GM19023 (cell line): ENCODE data around the gene FN3KRP.

Source experiments
- ATAC-seq: cut with Tn5 transposase; IDR thresholded peaks from one replicate; pipeline ENCODE4 v1.9.1; 2021; ENCODE audit warnings: mild to moderate bottlenecking, moderate library complexity; ENCODE audit not compliant: unreplicated experiment

FN3KRP gene

DNA sequence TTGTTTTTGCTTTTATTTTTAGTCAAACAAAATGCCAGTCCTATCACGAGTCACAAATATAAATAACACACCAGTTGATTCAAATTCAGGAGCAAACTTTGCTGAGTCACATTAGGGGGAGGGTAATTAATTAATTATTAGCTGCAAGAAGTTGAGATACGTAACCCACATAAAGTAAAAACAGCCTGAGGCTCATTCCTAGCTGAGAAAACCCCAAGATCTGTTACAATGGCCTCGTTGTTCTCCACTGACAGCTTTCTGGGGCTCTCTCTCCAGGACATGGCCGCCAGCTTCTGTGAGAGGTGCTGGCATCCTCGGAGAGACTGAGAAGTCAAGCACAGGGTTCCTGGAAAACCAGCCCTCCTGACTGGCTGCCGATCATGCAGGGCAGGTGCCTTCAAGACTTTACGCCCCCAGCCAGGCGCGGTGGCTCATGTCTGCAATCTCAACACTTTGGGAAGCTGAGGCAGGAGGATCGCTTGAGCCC lies 29.1 kb upstream of the FN3KRP start:
- no peak for ATAC-seq

GRCh38 chr17:82687871-82688270 lies 28.6 kb upstream of the FN3KRP start:
- no peak for ATAC-seq

DNA sequence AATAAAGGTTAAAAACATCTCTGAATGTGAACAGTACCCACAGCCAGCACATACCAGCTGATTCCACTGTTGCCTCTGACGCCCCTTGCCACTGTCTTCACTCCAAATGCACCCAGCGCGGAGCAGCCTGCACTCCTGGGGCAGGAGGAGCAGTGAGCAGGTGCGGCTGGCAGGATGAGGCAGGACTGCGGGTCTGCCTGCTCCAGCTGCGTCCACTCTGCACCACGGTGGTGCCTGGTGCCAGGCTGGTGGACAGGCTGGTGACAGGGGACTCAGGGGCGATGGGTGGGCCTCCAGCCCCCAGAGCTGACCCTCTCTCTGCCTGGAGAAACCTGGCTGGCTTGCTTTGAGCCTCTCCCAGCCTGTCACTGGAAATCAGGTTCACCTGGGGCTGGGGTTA lies 27.4 kb upstream of the FN3KRP start:
- no peak for ATAC-seq

DNA sequence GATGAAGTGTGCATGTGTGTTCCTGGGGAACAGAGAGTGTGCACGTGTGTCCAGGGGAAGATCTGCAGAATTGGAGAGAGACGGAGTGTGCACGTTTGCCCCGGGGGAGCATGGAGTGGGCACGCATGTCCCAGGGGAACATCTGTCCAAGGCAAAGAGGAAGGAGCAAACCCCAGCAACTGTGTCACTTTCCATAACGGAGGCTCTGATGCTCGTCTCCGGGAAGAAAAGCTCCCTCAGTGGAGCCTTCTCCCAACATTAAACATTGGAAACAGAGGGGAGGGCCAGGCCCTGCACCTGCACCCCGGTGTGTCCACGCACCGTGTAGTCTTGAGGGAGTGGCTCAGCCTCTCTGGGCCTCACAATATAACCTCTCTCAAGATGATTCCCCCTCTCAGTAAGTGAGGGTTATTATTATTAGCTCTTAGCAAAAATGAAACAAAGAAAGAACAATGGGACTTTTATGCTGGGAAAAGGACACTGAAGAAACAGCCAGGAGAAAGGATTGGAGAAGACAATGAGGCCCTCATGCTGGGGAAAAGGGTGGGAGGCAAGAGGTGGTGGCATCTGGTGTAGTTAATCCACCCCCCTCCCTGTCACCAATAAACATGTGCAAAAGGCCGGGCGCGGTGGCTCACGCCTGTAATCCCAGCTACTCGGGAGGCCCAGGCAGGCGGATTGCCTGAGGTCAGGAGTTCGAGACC lies 25.6 kb upstream of the FN3KRP start:
- no peak for ATAC-seq

- ATAC-seq = no peak
Observed at GRCh38 chr17:82691714-82692113, 24.8 kb upstream of the FN3KRP start.

- ATAC-seq = no peak
Observed at GRCh38 chr17:82692268-82692667, 24.2 kb upstream of the FN3KRP start.

- ATAC-seq = no peak
Observed at GRCh38 chr17:82693168-82693867, 23.2 kb upstream of the FN3KRP start.

DNA sequence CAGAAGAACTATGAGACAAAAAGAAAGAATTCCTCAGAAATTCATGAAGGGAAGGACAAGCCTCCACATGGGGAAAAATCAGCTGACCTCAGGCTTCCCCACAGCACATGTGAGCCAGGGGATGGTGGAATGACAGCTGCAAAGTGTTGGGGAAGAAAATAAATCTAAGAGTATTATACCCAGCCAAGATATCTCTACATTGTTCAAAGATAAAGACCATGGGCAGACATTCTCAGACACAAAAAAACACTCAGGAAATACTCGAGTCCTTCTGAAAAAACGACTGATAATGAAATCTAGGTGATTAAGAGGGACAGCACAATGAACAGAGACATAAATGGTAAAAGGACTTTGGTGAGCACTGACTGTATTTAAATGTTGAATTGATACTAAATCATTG lies 21.9 kb upstream of the FN3KRP start:
- no peak for ATAC-seq

- ATAC-seq = no peak
Observed at GRCh38 chr17:82696259-82696658, 20.2 kb upstream of the FN3KRP start.

- ATAC-seq = no peak
Observed at GRCh38 chr17:82696916-82697807, 19.3 kb upstream of the FN3KRP start.

GRCh38 chr17:82697808-82698064 lies 18.8 kb upstream of the FN3KRP start:
- ATAC-seq = no peak

DNA sequence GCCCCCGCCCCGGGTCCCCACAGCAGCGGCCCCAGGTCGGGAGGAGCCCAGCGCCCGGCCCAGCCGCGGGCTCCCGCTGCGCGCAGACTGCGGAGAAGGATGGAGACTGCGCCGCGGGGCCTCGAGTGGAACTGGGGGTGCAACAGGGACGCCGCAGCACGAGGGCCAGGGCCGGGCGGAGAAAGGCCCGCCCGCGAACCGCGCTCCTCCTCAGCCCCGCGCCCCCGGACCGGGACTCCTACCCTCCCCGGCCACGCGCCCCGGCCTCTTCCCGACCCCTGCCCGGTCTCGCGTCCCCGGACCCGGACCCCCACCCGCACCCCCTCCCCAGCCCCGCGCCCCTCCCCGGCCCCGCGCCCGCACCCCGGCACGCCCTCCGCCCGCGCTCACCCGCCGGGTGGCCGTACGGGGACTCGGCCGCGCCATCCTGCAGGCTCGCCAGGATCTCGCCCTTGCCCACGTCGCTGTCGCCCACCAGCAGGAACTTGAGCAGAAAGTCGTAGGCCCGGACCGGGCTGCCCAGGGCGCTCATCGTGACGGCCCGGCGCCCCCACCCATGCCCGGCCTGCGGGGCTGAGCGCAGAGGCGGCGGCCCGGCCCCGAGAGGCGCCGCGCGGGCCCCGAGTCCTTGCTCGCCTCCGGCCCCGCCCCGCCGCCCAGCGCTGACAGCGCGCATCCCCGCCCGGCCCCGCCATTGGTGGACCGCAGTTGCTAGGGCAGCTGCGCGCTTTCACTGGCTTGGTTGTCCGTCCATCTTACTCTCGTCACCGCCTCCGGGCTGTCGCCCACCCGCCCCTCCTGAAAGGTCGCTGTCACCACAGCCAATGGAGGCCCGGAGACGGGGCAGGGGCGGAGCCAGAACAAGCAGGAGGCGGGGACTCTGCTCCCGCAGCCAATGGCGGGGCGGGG lies 18.2 kb upstream of the FN3KRP start, which contains the start of gene RAB40B:
RAB40B (minus strand) TSS at position 634 of the 909 bp plus-strand sequence; CDS start at position 532, 102 bp downstream.
- ATAC-seq = peak; percentile 96

GRCh38 chr17:82698974-82699442 lies 17.5 kb upstream of the FN3KRP start:
- ATAC-seq = no peak

- ATAC-seq = no peak
Observed at GRCh38 chr17:82699551-82699950, 17.0 kb upstream of the FN3KRP start.

- no peak for ATAC-seq
Observed at GRCh38 chr17:82702231-82702927, 14.1 kb upstream of the FN3KRP start.

DNA sequence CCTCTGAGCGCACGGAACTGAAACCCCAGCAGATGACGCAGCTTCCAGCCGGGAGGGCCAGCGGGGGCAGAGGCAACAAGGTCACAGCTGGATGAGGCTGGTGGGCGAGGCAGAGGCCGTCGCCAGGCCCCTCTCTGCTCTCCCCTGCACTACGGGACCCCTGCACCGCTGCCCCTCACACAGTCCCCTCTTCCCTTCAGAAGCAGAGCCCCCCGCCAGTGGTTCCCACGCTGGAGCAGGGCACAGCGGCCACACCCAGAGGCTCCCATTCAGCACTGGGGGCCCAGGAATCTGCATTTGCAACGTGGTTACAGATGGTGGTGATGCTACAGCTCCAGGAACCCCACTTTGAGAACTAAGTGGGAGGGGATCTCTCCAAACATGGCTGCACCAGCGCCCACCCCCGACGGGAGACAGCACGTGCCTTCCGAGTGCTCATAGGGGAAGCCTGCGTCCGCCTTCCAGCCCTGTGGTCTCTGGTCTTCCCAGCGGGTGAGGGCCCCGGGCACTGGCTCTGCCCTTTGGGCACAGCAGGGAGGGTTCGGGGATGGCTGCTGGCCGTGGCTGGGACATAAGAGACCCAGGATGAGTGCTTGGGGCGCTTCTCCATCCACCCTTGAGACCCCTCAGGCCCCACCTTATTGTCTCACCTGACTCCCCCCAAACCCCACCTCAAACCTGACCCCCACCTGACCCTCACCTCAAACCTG lies 13.3 kb upstream of the FN3KRP start:
- no peak for ATAC-seq

DNA sequence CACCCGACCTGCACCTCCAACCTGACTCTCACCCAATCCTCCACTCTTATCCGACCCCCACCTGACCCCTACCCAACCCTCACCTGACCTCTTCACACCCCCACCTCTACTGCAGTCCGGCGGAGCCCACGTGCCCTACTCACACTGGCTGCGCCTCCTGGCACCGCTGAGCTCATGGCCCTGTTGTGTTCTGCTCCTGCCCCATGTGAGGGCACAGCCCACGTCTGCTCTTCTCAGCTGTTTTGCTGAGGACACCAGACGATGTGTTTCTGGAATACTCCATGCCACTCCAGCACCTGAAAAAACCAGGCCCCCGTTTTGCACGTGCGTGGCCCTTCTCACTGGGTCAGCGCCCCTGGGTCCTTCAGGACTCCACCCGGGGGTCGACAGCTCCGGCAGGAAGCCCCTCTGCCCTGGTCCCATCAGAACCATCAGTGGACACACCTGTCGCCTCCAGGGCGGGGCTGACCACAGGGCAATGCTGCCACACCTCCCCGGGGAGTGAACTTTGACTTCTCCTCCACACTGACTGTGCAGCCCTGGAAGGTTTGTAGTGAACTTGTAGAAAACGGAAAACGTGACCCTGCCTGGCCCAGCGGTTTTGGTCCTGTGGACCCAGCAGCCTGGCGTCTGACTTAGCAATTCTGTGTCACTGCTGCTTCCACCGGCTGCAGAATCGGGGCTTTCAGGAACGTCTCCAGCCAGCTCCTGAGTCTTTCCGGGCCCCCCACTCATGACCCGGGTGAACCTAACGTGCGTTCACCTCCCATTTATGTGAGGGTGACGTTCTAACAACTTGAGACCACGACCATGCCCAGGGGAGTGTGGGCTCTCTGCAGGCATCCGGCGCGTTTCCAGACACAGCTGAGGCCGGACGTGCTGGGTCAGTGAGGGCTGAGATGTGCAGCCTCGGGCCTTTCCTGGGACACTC lies 12.3 kb upstream of the FN3KRP start:
- ATAC-seq = no peak

DNA sequence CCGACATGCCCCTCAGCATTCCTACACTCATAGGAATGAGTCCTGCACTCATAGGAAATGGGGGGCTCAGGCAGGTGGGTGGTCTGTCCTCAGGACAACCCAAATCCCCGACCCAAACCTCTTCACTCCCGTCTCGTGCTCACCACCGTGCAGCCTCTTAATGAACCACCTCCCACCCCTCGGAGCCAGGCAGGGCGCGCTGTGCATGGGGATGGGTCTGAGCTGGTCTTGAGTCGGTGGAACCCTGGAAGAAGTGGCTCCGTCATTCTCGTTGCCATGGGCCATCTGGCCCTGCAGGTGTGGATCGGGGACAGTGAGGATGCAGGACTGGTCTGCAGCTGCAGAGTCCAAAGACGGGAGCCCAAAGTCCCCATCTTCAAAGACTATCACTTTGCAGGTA lies 11.6 kb upstream of the FN3KRP start:
- ATAC-seq = no peak
